Epithelial cell of prostate (primary cell): ENCODE data around the gene ATP2B3.

ENCODE experiments used
- DNase-seq: peaks from one replicate; pipeline ENCODE4 v3.0.0-alpha.2; 2011; ENCODE audit warnings: low read depth, low spot score
- H3K27ac ChIP-seq: fragments of 450-650 bp; 2 replicates; pipeline ENCODE4 v1.5.1; 2017; ENCODE audit warnings: mild to moderate bottlenecking

ATP2B3 gene

DNA sequence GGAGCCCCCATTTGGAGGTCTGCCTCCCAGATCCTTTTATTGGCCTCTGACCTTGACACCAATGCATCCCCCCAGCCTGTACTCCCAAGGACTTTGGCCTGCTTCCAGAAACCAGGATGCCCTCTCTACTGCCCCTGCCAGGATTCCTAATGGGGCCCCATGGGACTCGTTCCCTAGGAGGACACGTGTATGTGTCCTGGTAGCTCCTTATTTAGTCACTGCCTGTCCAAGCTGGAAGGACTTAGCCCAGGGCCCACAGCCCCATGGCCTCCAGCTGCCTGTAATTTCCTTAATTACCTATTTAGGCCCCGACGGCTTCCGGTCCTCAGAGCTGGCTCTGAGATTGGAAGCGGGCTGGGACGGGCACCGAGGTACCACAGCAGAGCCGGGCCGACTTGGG lies 9.4 kb downstream of the ATP2B3 start:
- DNase-seq, result no peak
- H3K27ac ChIP-seq, result no peak overlapping the region

- H3K27ac ChIP-seq, result no peak overlapping the region
- DNase-seq, result no peak
Measured at GRCh38 chrX:153527208-153527607, 9.8 kb downstream of the ATP2B3 start.

DNA sequence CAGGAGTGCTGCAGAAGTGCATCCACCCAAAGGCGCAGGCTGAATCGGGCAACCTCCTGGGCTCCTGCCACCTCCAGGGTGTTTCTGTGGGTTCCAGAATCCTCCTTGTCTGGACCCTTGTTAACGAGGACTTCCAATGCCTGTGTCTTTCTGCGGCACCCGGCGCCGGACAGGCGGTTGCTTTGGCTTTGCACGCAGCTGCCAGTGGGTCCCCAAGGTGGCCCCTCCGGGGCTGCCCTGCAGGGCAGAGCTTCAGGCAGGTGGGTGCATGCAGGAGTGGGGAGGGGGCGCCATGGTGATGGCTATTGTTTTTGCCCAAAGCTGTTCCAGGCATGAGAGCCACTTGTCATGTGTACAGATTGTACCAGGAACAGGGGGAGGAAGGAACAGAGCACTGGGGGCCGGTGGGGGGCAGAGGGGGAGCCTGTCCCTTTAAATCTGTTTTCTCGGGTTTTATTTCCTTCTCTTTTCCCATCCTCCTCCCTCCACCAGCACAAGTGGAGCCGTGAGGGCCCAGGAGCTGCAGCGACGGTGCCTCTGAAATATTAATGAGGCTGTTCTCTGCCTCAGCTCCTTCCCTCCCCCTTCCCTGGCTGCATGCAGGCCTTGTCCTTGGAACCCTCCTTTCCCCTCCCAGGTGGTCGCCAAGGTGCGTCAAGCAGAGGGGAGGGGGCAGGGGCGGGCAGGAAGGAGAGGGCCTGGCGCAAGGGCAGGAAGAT lies 13.1 kb downstream of the ATP2B3 start:
- no peak for DNase-seq
- no peak overlapping the region for H3K27ac ChIP-seq

GRCh38 chrX:153533091-153533490 lies 15.6 kb downstream of the ATP2B3 start:
- no peak overlapping the region for H3K27ac ChIP-seq
- no peak for DNase-seq

- H3K27ac ChIP-seq, result no peak overlapping the region
- DNase-seq, result no peak
Measured at GRCh38 chrX:153537080-153537479, 19.6 kb downstream of the ATP2B3 start.

GRCh38 chrX:153537526-153538295 lies 20.3 kb downstream of the ATP2B3 start:
- no peak overlapping the region for H3K27ac ChIP-seq
- no peak for DNase-seq

DNA sequence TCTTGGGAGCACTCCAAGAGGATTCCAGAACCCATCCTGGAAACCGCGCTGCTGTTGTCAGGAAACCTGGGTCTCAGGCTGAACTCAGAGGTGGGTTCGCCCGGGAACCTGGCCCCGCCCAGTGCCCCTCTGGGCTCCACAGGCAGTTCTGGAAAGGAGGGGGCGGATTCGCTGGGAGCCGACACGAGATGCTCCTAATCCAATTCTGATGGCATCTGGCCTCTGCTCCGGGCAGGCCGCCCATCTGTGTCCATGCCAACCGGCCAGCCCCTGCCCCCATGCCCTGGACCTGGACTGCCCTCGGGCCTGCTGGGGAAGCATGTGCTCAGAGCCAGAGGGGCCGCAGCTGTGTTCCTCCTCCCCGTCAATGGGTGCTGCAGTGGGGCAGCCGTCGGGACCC lies 21.0 kb downstream of the ATP2B3 start:
- no peak overlapping the region for H3K27ac ChIP-seq
- DNase-seq, result no peak

DNA sequence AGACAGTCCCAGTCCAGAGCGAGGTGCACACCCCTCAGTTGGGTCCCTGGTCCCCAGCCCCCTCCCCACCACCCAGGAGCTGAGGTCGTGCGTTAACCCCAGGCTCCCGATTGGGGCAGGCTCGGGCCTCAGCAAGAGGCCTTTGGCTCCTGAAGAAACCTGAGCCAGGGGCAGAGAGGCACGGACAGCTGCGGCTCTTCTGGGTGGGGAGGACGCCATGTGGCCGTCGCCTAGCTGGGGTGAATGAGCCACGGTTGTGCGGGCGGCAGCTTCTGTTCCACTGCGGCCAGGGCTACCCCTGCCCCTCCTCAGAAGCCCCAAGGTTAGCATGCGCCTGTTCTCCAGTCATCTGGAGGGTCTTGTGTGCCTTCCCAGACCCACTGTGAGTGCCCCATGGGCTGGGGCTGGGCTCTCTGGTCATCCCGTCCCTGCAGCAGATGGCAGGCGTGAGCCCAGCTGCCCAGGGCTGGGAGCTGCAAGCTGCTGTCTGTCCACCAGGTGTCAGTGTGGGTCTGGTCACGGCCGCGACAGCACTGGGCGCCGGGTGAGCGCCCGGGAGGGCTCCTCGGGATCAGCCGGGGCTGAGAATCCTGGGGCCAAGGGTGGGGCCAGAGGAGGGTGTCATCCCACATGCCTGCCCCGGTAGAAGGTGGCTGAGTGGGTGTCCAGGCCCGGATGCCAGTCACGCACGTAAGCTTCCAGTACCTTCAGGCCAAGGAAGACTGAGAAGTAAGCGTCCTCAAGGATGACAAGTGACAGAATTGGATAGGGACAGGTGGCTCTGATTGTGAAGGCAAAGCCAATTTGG lies 21.9 kb downstream of the ATP2B3 start:
- no peak overlapping the region for H3K27ac ChIP-seq
- DNase-seq, result no peak

GRCh38 chrX:153539979-153540358 lies 22.5 kb downstream of the ATP2B3 start:
- no peak overlapping the region for H3K27ac ChIP-seq
- DNase-seq, result no peak

DNA sequence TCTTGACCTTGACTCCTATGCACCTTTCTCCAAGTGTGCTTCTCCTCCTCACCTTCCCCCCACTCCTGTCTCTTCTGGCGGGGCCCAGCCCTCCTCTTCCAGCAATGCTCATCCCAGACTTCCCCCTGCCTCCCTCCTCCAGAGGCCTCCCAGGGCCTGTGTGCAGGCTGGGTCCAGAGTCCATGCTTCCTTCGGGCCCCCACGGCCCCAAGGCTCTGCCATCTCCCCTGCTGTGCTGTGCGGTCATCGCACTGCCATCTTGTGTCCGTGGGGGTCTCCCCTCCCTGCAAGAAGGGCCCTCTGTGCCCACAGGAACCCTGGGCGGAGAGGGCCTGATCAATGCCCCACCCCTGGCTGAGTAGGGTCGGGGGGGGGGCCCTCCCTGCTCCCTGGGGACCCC lies 27.3 kb downstream of the ATP2B3 start:
- H3K27ac ChIP-seq, result no peak overlapping the region
- no peak for DNase-seq

- DNase-seq, result no peak
- H3K27ac ChIP-seq, result no peak overlapping the region
Measured at GRCh38 chrX:153546386-153546785, 28.9 kb downstream of the ATP2B3 start.

- H3K27ac ChIP-seq, result no peak overlapping the region
- no peak for DNase-seq
Measured at GRCh38 chrX:153547195-153547594, 29.8 kb downstream of the ATP2B3 start.

DNA sequence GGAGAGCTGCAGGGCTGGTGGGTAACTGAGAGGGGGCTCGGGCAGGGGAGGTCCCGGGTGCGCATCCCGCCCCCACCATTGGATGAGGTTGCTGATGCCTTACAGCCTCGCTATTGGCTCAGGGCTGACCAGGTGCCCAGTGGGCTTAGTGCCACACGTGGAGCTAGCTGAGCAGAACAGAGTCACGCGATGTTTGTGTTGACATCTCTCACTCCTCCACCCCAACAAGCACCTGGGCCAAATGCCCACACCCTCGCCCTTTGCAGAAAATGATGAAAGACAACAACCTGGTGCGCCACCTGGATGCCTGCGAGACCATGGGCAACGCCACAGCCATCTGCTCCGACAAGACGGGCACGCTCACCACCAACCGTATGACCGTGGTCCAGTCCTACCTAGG lies 31.8 kb downstream of the ATP2B3 start:
- no peak overlapping the region for H3K27ac ChIP-seq
- no peak for DNase-seq

- no peak overlapping the region for H3K27ac ChIP-seq
- no peak for DNase-seq
Measured at GRCh38 chrX:153549807-153550206, 32.4 kb downstream of the ATP2B3 start.

- no peak overlapping the region for H3K27ac ChIP-seq
- no peak for DNase-seq
Measured at GRCh38 chrX:153551135-153551534, 33.7 kb downstream of the ATP2B3 start.

DNA sequence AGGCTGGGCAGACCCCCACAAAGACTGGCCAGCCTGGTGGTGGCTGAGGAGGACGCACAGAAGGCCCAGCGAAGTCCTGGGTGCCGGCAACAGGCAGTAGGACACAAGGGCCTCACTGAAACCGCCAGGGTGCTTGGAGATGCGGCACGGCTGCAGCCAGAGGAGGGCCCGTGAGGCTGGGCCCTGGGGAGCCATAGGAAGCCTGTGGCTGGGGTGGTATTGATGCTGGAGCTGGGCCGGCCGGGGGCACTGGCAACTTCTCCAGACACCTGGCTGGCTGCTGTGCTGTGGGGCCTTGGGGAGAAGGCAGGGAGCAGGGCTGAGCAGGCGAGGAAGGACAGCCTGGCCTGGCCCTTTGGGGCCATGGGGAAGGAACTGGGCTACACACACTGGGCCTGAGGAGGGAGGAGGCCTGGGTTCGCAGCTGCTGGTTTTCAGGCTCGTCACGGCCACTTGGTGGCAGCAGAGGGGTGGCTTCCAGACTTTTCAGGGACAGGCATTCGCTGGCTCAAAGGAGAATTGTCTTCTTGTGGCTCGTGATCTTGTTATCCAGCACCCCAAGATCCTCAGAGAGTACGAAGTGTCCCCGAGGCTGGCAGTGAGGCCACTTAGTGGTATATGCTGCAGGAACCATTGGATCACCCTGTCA lies 37.2 kb downstream of the ATP2B3 start:
- no peak for DNase-seq

GRCh38 chrX:153556767-153557166 lies 39.3 kb downstream of the ATP2B3 start:
- no peak for DNase-seq
- no peak overlapping the region for H3K27ac ChIP-seq

More for the DNA sequence above, 37.2 kb downstream of the ATP2B3 start:
- H3K27ac ChIP-seq, result no peak overlapping the region

GRCh38 chrX:153557618-153558355 lies 40.3 kb downstream of the ATP2B3 start:
- DNase-seq, result no peak
- H3K27ac ChIP-seq, result no peak overlapping the region

- H3K27ac ChIP-seq, result no peak overlapping the region
Measured at GRCh38 chrX:153560000-153560399, 42.6 kb downstream of the ATP2B3 start.

DNA sequence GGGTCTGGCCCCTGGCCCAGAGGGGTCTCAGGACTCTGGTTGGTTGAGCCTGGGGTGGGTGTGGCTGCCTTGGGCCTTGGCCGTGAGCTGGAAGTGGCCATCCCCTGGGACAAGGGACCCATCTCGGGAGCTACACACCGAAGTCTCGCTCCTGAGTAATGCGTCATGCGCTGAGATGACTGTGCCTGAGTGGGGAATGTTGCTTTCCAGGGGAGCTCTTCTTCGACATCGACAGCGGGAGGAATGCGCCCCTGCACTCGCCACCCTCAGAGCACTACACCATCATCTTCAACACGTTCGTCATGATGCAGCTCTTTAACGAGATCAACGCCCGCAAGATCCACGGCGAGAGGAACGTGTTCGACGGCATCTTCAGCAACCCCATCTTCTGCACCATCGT lies 43.0 kb downstream of the ATP2B3 start:
- DNase-seq, result no peak
- H3K27ac ChIP-seq, result no peak overlapping the region

More at GRCh38 chrX:153560000-153560399, 42.6 kb downstream of the ATP2B3 start:
- DNase-seq, result no peak
